CD4-positive, alpha-beta T cell treated with Interleukin-2 at 100 ng/mL for 4 hours (primary cell): Measurements from ENCODE around the gene GPR26.

ENCODE experiments used
- DNase-seq: peaks from one replicate; pipeline ENCODE4 v3.0.0-alpha.2; 2020; ENCODE audit warnings: low spot score

The GPR26 gene, protein sequence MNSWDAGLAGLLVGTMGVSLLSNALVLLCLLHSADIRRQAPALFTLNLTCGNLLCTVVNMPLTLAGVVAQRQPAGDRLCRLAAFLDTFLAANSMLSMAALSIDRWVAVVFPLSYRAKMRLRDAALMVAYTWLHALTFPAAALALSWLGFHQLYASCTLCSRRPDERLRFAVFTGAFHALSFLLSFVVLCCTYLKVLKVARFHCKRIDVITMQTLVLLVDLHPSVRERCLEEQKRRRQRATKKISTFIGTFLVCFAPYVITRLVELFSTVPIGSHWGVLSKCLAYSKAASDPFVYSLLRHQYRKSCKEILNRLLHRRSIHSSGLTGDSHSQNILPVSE

DNA sequence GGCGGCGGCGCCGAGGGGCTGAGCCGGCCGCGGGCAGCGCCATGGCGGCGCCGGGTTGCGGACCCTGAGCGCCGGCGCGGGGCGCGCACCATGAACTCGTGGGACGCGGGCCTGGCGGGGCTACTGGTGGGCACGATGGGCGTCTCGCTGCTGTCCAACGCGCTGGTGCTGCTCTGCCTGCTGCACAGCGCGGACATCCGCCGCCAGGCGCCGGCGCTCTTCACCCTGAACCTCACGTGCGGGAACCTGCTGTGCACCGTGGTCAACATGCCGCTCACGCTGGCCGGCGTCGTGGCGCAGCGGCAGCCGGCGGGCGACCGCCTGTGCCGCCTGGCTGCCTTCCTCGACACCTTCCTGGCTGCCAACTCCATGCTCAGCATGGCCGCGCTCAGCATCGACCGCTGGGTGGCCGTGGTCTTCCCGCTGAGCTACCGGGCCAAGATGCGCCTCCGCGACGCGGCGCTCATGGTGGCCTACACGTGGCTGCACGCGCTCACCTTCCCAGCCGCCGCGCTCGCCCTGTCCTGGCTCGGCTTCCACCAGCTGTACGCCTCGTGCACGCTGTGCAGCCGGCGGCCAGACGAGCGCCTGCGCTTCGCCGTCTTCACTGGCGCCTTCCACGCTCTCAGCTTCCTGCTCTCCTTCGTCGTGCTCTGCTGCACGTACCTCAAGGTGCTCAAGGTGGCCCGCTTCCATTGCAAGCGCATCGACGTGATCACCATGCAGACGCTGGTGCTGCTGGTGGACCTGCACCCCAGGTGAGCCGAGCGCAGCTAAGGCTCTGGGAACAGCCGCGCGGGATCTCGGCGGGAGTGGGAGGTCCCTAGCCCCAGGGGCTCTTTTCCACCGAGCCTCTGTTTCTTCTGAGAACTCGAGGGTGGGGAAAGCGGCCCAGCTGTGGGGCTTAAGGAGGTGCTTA, at the start of gene GPR26:
Gene GPR26 (plus strand): TSS at position 38 of the 919 bp plus-strand sequence. CDS start 53 bp downstream, at position 91.
- DNase-seq: no peak

DNA sequence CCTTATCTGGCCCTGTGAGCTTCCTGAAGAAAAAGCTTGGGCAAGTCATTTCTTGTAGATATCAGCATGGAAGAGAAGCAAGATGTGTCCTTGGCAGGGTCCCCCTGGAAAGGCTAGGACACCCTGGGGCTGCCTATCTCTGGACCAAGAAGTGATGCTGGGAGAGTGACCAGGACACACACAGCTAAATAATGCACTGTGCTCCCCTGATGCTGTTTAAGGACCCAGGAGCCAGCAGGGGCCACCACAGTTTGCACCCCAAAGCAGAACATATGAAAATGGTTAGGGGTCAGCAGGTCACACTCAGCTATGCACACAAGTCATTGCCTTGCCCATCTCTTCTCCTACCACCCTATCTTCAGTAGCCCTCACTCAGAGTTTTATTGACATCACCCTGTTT, 47.9 kb upstream of the GPR26 start:
- no peak for DNase-seq

DNA sequence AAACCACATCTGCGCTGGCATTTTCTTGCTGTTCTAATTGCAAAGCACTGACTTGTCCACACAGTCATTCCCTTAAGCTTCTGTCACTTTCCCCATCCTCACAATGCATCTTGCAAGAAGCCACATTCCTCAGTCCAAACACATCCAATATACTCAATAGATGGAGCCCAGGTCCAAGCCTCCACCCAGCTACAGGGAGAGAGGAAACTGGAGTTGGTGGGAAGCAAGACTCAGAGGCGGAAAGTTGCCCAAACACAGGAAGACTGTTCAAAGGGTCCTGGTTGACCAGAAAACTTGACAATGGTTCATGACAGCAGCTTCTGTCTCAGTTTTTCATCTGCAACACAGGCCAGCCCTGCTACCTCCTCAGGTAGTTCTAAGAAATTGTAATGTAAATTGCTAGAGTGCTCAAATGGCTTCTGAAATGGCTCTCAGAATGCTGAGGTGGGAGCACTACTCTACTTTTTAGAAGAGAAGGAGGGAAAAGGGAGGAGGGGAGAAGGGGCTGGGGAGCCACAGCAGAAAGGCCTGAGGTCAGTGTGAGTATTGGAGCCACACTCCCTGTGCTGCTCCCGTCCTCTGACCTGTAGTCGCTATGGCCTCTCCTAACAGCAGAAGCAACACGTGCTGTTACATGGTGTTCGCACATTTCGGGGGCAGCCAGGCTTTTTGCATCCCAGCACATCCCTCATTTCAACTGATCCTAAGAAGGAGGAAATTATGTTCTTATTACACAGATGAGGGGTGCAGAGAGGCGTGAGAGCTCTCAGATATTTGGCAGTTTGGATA, 46.9 kb upstream of the GPR26 start:
- DNase-seq: no peak

DNA sequence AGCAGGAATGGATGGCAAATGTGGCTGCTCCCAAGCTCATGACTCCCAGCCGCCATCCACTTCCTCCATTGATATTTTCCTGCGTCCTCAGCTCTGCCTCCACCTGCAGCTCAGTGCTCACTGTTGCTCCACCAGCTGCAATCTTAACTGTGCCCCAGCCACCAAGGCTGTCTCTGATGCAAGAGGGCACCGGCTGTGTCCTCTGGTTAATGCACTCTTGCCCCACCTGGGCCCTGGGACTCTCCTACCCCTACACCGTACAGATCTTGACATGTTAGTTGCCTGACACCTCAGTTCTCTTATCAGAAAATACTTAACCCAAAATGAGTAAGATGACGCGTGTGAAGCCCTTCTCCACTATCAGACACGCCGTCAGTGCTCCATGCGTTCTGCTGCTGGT, 45.5 kb upstream of the GPR26 start:
- DNase-seq: no peak

DNA sequence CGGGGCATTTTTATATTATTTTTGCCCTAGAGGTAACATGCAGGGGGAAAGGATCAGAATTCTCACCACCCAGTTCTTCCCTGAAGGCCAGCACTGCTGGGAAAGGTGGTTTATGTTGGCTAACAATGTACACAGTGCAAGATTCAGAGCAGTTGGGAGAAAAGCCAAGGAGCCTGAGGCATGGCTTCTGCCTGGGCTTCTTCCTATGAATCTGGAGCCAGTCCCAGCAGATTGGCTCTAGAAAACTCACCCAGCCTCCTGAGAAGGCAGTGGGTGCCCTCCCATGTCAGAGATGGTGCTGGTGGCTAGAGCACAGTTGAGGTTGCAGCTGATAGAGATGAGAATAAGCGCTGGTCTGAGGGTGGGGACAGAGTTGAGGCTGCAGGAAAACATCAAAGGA, 44.7 kb upstream of the GPR26 start:
- no peak for DNase-seq

DNA sequence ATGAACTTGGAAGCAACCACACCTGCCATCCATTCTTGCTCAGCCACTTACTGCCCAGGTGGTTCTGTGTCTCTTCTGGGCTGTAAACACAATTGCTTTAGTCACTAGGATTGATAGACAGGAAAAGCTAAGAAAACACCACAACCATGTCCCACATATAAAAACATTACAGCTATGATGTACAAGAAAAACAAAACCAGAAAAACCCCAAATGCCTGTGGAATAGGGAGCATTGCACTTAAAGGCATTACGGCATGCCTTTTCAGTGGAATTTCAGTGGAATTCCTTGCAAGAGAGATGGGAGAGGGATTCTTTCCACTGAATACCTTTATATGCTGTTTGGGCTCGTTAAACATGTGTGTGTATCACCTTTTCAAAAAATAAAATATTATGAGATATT, 44.2 kb upstream of the GPR26 start:
- DNase-seq: no peak

DNA sequence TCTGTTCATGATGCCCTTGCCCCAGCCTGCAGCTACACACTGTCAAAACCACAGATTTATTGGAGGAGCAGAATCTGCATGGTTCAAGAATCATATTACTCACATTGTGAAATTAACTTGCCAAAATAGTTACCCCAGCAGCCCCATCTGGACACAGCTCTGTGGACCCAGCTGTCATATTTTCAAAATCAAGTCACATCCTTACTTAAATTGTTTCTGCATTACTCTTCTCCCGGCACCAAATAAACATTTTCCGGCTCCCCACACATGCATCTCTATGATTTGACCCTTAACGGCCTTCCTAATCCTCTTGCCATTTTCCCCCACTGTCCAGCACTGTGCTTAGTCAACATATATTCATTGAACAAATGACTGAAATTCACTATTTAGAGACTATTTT, 43.8 kb upstream of the GPR26 start:
- no peak for DNase-seq

DNA sequence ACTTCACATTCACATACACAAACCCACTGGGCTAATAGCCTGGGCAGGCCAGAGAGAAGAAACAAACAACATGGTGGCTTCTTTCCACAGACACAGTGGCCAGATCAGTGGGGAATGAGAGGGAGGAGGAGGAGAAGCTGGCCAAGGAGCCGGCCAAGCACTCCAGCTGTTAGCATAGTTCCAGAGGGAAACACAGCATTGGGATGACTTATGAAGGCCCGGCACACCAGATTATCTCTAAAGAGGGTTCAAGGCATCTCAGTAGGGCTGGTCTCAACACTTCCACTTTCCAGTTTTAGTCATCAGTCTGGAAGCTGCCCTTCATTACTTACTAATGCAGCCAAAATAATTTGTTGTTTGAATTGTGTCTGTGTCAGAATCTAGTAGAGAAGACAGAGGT, 42.1 kb upstream of the GPR26 start:
- no peak for DNase-seq

DNA sequence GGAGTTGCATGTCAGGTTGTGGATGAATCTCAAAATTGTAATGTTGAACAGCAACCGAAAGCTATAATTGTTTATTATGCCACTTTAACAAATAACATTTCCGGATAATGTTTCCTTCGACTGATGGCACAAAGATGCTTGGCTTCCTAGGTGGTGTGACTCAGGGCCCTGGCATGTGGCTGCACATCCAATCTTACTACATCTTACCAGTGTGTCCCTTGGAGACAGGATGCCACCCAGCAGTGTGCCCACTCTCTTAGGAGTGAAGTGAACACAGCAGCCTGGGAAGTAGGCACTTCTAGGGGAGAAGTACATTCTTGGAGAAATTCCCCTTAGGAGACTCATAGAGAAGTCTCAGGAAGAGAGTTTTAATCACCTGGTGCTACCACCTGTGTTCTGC, 33.0 kb upstream of the GPR26 start:
- no peak for DNase-seq

DNA sequence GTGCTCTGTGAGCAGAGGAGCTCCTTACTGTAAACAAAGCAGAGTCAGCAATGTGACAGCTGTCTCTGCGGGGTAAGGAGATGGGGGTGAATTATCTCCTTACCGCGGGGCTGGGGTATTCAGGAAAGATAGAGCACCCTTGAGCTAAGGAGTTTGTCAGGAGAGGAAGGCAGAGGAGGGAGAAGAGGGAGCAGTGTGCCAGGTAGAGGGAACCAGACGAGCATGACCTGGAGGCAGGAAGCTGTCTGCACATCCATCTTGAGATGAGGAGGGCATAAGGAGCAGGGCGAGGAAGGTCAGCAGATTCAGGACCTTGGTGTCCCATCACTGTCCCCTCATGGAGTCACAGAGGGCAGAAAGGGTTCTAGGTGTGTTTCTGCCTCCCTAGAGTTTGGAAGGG, 32.5 kb upstream of the GPR26 start:
- DNase-seq: no peak

DNA sequence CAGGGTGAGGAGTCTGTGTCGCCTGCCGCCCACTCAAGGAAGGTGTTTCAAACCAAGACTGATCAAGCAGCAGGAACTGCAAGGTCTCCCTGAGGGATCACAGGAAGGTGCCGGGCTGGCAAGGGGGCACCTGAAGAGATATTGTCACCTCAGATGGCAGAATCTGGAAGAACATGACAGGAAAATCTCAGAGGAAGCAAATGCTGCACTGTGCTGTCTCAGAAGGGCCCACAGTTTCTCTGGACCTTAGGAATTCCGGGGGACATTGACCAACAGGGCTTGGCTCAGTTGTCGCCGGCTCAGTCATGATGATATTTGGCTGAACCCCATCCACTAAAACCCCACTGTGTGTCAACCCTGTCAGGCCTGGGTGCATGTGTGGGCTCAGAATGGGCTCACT, 31.9 kb upstream of the GPR26 start:
- DNase-seq: no peak

DNA sequence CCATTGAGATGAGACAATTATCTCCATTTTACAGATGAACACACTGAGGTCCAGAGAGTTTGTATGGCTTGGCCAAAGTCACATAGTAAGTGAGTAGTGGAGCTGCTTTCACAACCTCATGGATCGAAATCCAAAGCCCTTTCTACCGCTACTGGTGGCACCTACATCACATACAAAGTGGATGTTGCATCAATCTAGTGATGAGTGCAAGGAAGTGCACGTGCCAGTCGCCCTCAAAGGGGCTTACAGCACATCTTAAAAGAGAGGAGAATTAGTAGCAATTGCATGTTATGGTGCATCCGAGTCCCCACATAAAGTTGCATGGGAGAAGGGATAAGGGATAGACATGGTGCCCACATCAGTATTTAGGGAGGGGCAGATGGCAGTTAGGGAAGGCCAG, 31.0 kb upstream of the GPR26 start:
- no peak for DNase-seq

DNA sequence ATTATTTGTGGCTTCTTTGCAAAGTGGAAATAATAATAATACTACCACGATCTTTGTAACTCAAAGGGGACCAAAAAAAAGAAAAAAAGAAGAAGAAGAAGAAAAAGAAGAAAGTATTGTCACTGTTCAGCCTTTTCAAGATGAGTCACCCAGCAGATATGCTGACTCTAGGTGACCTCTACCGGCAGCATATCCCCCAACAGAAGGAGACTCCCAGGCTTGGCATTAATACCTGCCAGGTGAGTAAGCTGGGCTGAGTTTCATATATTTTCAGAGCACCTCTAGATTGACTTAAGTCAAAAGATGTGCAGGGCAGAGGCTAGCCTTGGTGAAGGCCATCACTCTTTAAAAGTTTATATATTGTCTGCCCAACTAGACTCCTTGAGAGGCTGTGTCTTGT, 30.4 kb upstream of the GPR26 start:
- no peak for DNase-seq

DNA sequence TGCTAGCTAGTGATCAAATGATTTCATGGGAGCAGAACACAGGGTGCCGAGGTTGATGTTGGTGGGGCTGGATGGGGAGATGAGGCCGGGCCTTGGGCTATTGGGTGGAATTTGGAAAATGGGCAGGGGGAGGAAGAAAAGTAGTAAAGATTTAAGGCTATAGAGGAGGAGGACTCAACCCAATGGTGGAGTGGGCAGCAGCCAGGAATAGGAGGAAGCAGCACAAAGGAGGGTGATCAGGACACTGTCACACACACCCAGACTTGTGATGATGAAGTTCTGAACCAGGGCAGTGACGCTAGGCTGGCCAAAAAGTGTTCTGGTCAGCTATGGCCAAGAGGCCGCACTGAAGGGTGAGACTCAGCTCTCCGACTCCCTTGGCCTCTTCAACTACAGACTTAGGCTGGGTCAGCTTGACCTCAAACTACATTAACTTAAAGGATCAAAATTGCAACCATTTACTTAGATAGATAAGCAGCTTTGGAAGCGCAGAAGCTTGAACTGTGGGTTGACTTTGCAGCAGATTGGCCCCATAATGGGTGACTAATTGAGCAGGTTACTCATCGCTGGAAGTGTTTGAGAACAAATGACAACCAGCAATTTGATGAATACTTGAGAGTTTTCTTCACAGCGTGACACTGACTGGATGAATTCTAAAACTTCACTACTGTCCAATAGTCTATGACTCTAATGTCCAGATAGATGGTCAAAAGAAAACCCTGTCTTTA, 29.4 kb upstream of the GPR26 start:
- no peak for DNase-seq

DNA sequence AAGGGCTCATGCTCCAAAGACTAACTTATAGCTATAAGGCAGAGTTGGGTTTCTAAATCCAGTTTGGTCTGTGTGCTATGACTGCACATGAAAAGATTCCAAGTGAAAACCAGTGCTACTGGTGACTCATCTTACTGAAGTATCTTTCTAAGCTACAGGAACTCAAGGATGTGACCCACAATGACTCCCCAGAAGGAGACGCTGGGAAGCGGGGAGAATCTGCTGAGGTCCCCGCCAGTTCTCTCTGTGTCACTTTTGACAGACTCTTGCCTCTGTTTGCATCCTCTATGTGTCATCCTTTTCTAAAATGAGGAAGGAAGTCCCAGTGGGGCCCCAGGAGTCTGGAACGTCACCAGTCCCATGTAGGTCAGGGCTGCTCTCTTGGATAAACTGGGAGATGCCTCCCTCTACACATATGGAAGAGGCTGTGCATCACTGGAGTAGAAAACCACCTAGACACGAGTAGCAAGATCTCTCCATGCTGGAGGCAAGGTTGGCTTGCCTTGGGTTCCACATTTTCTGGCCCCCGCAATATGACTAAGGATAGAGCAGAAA, 28.8 kb upstream of the GPR26 start:
- no peak for DNase-seq

DNA sequence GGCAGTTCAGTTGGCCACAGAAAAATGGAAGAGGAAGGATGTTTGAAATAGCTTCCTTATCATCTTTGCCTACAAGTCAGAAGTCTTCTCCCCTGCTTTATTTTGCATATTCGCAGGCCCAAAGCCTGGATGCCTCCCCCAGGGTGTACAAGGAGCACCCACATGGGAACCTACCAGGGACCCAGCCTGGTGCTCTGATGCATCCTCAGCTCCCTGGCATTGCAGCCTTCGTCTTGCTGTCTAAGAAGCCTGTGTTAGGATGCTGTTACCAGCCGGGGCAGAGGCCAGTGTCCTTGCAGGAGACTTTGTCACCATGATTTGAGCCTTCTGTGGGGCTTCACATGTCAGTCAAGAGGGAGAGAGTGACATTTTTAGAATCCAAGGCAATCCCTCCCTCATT, 27.0 kb upstream of the GPR26 start:
- DNase-seq: no peak

DNA sequence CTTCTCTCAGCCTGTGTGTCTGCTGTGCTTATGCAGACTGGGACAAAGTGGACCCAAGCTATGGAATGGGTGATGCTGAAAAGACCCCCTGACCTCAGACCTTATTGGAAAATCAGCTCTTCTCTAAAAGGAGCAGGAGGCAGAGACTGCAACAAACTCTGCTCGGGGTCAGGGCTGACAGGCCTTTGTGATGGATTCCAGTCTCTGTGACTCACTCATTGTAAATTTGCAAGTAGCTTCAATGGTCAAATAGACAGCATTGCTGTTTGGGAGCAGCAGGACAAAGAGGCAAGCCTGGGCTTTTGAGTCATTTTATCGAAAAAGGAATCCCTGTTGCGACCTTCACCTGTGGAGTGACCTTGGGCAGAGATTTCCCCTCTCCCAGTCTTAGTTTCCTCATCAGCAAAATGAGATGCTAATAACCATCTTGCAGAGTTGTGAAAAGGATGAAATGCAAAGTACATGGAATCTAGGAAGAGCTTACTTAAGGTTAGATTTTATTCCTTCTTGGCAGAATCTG, 26.1 kb upstream of the GPR26 start:
- no peak for DNase-seq

DNA sequence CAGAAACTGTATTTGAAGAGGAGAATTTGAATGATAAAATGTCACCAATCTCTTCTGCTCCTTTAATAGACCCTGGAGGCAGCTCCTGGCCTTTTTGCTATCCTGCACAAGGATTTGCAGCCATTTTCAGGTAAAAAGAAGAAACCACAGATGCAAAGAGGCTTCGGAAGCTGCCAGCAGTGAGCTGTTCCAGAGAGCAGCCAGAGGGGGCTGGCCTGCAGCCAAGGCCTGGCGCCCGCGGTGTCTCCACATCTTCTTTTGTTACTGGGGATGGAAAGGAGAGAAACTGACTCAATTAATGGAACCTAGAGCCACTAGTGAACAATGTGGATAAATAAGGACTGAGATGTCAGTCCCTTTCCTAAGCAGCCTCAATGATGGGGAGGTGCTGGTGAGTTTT, 23.9 kb upstream of the GPR26 start:
- no peak for DNase-seq

DNA sequence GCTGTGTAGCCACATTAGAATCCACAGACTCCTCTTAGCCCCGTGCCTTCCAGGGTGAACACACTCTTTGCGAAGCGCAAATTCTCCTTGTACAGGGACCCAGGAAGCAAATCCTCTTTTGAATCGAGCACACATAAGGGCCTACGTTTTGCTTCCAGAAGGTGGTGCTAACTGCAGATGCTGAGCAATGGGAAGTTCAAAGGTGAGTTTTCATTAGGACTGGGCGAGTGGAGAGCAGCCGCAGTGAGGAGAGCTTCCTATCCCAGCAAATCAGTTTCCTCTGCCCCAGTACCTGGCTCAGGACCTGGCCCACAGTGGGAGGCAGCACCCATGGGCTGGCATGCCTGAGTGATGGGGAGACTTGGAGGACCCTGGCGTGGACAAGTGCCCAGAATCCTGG, 23.5 kb upstream of the GPR26 start:
- no peak for DNase-seq

DNA sequence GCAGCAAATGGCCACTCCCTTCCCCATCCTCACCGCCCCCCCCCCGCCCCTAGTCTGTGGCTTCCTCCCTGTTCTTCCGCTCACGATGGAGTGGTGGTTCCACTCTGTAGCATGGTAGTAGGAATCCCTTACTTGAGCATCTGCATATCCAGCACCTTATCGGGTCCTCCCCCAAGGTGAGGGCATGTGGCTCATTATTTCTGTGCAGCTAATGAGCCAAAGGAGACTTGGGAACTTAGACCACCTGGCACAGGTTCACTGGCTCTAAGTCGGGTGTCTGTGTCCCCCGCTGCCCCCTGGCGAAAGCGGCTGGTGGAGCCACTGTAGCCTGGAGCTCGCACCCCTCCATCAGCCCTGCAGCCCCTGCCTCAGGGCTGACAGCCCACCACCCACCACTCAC, 22.8 kb upstream of the GPR26 start:
- DNase-seq: no peak

DNA sequence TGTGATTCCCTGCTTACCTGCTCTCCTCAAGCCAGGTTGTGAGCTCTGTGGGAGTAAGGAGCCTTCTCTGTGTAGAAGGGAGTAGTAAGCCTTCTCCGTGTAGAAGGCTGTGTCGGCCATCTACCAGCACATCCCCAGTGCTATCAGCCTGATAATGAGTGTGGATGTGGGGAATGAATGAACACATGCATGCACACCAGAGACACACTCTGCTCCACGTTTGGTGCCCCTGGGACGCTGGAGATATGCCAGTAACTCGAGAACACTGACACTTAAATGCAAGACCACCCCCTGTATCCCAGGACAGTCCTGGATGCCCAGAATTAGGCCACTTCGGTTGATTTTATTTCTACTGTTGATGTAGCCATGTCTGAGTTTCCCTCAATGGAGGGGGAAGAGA, 21.1 kb upstream of the GPR26 start:
- DNase-seq: no peak
